ENCODE data around the gene PTPRN2.

GRCh38 chr7:157689269-157690057, 898.2 kb downstream of the PTPRN2 start:
- TF ChIP-seq CTCF (IDR thresholded peaks at IDR 0.05) (no peak), ZFX (IDR thresholded peaks at IDR 0.05; ENCODE audit: borderline replicate concordance) (no peak)
